ENCODE measurements around the gene PRSS22.

PRSS22 gene

GRCh38 chr16:2830355-2830695 is 27.6 kb downstream of the PRSS22 start:
- Histone ChIP-seq H3K4me3 (ENCODE audit: low read depth, low read length) (no peak overlapping the region), H3K27ac (no peak overlapping the region), H3K36me3 (no peaks in the 10 kb centered on the region), H3K9me3 (ENCODE audit: severe bottlenecking) (no peaks in the 10 kb centered on the region), H3K27me3 (ENCODE audit: insufficient read depth, low read depth, severe bottlenecking) (no peaks in the 10 kb centered on the region)
- TF ChIP-seq CTCF (IDR thresholded peaks at IDR 0.05; ENCODE audit: low read depth, low read length) = no peak
- no peak for DNase-seq

- TF ChIP-seq CTCF (IDR thresholded peaks at IDR 0.05; ENCODE audit: low read depth, low read length) = no peak
- Histone ChIP-seq H3K9me3 (ENCODE audit: severe bottlenecking) (no peaks in the 10 kb centered on the region), H3K4me3 (ENCODE audit: low read depth, low read length) (no peak within 1 kb of the TSS), H3K36me3 (no peaks in the 10 kb centered on the region), H3K27me3 (ENCODE audit: insufficient read depth, low read depth, severe bottlenecking) (no peaks in the 10 kb centered on the region), H3K27ac (no peak within 1 kb of the TSS)
- DNase-seq = no peak
These were observed 28.2 kb downstream of the PRSS22 start, which contains the start of gene ZG16B for GRCh38 chr16:2829501-2830354. Gene ZG16B (plus strand): TSS chr16:2830303. CDS start chr16:2830442, 139 bp downstream.

- Histone ChIP-seq H3K27ac (no peak overlapping the region), H3K27me3 (ENCODE audit: insufficient read depth, low read depth, severe bottlenecking) (no peaks in the 10 kb centered on the region), H3K36me3 (no peaks in the 10 kb centered on the region), H3K9me3 (ENCODE audit: severe bottlenecking) (no peaks in the 10 kb centered on the region), H3K4me3 (ENCODE audit: low read depth, low read length) (no peak overlapping the region)
- TF ChIP-seq CTCF (IDR thresholded peaks at IDR 0.05; ENCODE audit: low read depth, low read length) = no peak
- DNase-seq = peak; percentile 52
These were observed 29.0 kb downstream of the PRSS22 start for GRCh38 chr16:2828876-2829430.

- H3K36me3 ChIP-seq = no peaks in the 10 kb centered on the region
- TF ChIP-seq CTCF (IDR thresholded peaks at IDR 0.05; ENCODE audit: low read depth, low read length) = no peak
- H3K27me3 ChIP-seq (ENCODE audit: insufficient read depth, low read depth, severe bottlenecking) = no peaks in the 10 kb centered on the region
- H3K9me3 ChIP-seq (ENCODE audit: severe bottlenecking) = no peaks in the 10 kb centered on the region
- no peak overlapping the region for H3K4me3 ChIP-seq (ENCODE audit: low read depth, low read length)
- no peak for DNase-seq
- H3K27ac ChIP-seq = no peak overlapping the region
These were observed 29.5 kb downstream of the PRSS22 start for GRCh38 chr16:2828521-2828840.

- H3K9me3 ChIP-seq (ENCODE audit: severe bottlenecking) = no peaks in the 10 kb centered on the region
- H3K36me3 ChIP-seq = no peaks in the 10 kb centered on the region
- H3K27ac ChIP-seq = no peak overlapping the region
- TF ChIP-seq CTCF (IDR thresholded peaks at IDR 0.05; ENCODE audit: low read depth, low read length) = no peak
- DNase-seq = no peak
- no peaks in the 10 kb centered on the region for H3K27me3 ChIP-seq (ENCODE audit: insufficient read depth, low read depth, severe bottlenecking)
- no peak overlapping the region for H3K4me3 ChIP-seq (ENCODE audit: low read depth, low read length)
These were observed 30.0 kb downstream of the PRSS22 start for GRCh38 chr16:2827831-2828520.

Measured in WERI-Rb-1 (cell line).